Adrenal gland (tissue), 12 donors: ENCODE results near the gene CCDC185. TPM values are rescaled to one million over a fixed set of nuclear protein-coding genes. Genes with fewer than 3 reads are reported as not detected.

Source experiments
- DNase-seq, 7 donors: peaks; one replicate each; pipeline ENCODE4 v3.0.0-alpha.2; 2019 to 2020
- H3K27ac ChIP-seq, 5 donors: fragments of 200-600 bp; sonication (generic) in 4 of 5; 1 replicate in 3 of 5; 2 replicates in 2 of 5; pipeline versions ENCODE4 v1.5.1 to v1.8.0; 2016 to 2020; ENCODE audit warnings: mild to moderate bottlenecking in 1 of 5
- H3K27me3 ChIP-seq: fragments of 200-600 bp; 2 replicates; pipeline ENCODE4 v1.8.0; 2021
- H3K36me3 ChIP-seq, 2 donors: fragments of 200-600 bp; replicated peaks in 1 of 2; 1 replicate in 1 of 2; 2 replicates in 1 of 2; pipeline versions ENCODE4 v1.5.1 to v1.8.0; 2018 to 2022
- H3K4me1 ChIP-seq, 2 donors: fragments of 200-600 bp; replicated peaks in 1 of 2; 1 replicate in 1 of 2; 2 replicates in 1 of 2; pipeline versions ENCODE4 v1.5.1 to v1.8.0; 2018 to 2021
- H3K4me3 ChIP-seq, 4 donors: fragments of 200-600 bp; sonication (generic) in 3 of 4; one replicate each; pipeline ENCODE4 v1.5.1; 2016 to 2018
- H3K9me3 ChIP-seq, 3 donors: fragments of 200-600 bp; sonication (generic) in 1 of 3; replicated peaks in 1 of 3; 1 replicate in 2 of 3; 2 replicates in 1 of 3; pipeline versions ENCODE4 v1.5.1 to v1.8.0; 2016 to 2021
- CTCF ChIP-seq, 6 experiments: fragments of 450-650 bp in 4 of 6; fragments of 200-600 bp in 2 of 6; sonication (generic) in 1 of 6; IDR thresholded peaks; 1 replicate in 5 of 6; 2 replicates in 1 of 6; pipeline versions ENCODE4 v1.5.1 to v1.8.0; 2016 to 2021; ENCODE audit warnings: antibody characterized with exemption in 6 of 6, mild to moderate bottlenecking in 2 of 6, moderate library complexity in 1 of 6
- POLR2A ChIP-seq, 2 donors: fragments of 450-650 bp; IDR thresholded peaks; one replicate each; pipeline ENCODE4 v1.6.1; 2017; ENCODE audit warnings: antibody characterized with exemption in 2 of 2, mild to moderate bottlenecking in 2 of 2, moderate library complexity in 1 of 2
- WGBS, 4 donors: extraction: QIAGEN DNeasy Blood & Tissue Kit in 2 of 4; methylation state at CpG; one replicate each; pipeline versions ENCODE4 v1.1.5 to v1.1.7; 2013 to 2017; 5-methylcytosine and 5-hydroxymethylcytosine counted together
- intact Hi-C, 2 donors: fragments of 100-400 bp; cut with DNase I; formaldehyde crosslinking; loops; one replicate each; pipeline versions ENCODE4 v1.14.1 to v1.15.0; 2022 to 2023
- polyA plus RNA-seq, 3 donors: library from polyadenylated mRNA; stranded (reverse); fragments of 200-250 nt in 2 of 3; fragments of 350-450 nt in 1 of 3; fragmentation: Illumina TruSeq in 1 of 3; extraction: RNeasy Lipid Tissue Mini Kit (QIAGEN cat#74804) in 1 of 3; gene quantifications; one replicate each; pipeline ENCODE4 v1.2.3, GENCODE V29; 2013 to 2014
- total RNA-seq, 9 donors: library from RNA; depleted of rRNA in 4 of 9; stranded (reverse); fragments of >200 nt in 4 of 9; fragments of 120-200 nt in 1 of 9; fragmentation: NEBNext Ultra II Directional in 1 of 9; extraction: Animal tissue kit (Norgen Biotek cat#: 25700) in 1 of 9; gene quantifications; one replicate each; pipeline versions ENCODE4 v1.1.0 to v1.2.4, GENCODE V29; 2013 to 2023
- donor health status: healthy with polysubstance abuse.
- donor health status: Bipolar disorder and iron deficiency.
- donor health status: DM: yes; HTN: yes; CAD: no.
- donor health status: DM: no; HTN: no; CAD: no.
- donor health status: DM: no; HTN: no; CAD: no.
- donor health status: DM: yes; HTN: yes; CAD: no.

Gene CCDC185
- total and polyA plus RNA-seq, 12 donors: not detected

GRCh38 chr1:223346311-223346710 is 46.9 kb upstream of the CCDC185 start:
- intact Hi-C loops: no loop called here
- TF ChIP-seq POLR2A (IDR thresholded peaks at IDR 0.05): no peak
- no peak for TF ChIP-seq CTCF (IDR thresholded peaks at IDR 0.05)
- H3K36me3 ChIP-seq: no peaks in the 10 kb centered on the region
- DNase-seq: no peak
- H3K9me3 ChIP-seq: no peaks in the 10 kb centered on the region
- no peak overlapping the region for H3K27ac ChIP-seq
- no peak overlapping the region for H3K4me3 ChIP-seq
- no peaks in the 10 kb centered on the region for H3K27me3 ChIP-seq
- H3K4me1 ChIP-seq: peaks cover 8 to 17% of the 10 kb centered on the region in 2 donors
- 81 to 93% (median 88%) methylated on average over 4 of the region's 4 CpGs for WGBS, 4 donors

GRCh38 chr1:223347583-223347982 is 45.6 kb upstream of the CCDC185 start:
- WGBS, 4 donors: 92 to 97% (median 93%) methylated on average over 4 of the region's 4 CpGs
- H3K27me3 ChIP-seq: peaks cover 9% of the 10 kb centered on the region
- DNase-seq: no peak
- TF ChIP-seq CTCF (IDR thresholded peaks at IDR 0.05) (no peak), POLR2A (IDR thresholded peaks at IDR 0.05) (no peak)
- H3K27ac ChIP-seq: no peak overlapping the region
- no peaks in the 10 kb centered on the region for H3K36me3 ChIP-seq
- peaks cover 8 to 17% of the 10 kb centered on the region in 2 donors for H3K4me1 ChIP-seq
- H3K9me3 ChIP-seq: no peaks in the 10 kb centered on the region
- intact Hi-C loops: no loop called here
- no peak overlapping the region for H3K4me3 ChIP-seq

GRCh38 chr1:223348439-223348838 is 44.8 kb upstream of the CCDC185 start:
- no peak for TF ChIP-seq CTCF (IDR thresholded peaks at IDR 0.05)
- no peak for TF ChIP-seq POLR2A (IDR thresholded peaks at IDR 0.05)

GRCh38 chr1:223349241-223349640 is 44.0 kb upstream of the CCDC185 start:
- H3K27ac ChIP-seq: no peak overlapping the region
- no peak for TF ChIP-seq CTCF (IDR thresholded peaks at IDR 0.05)
- no peak for TF ChIP-seq POLR2A (IDR thresholded peaks at IDR 0.05)
- peak in 1 of 7 donors; percentile 70 for DNase-seq
- intact Hi-C loops: no loop called here
- peaks cover 5 to 8% of the 10 kb centered on the region in 2 donors for H3K4me1 ChIP-seq
- H3K4me3 ChIP-seq: no peak overlapping the region
- H3K36me3 ChIP-seq: no peaks in the 10 kb centered on the region
- no peaks in the 10 kb centered on the region for H3K9me3 ChIP-seq
- 86 to 95% (median 91%) methylated on average over 3 of the region's 3 CpGs for WGBS, 4 donors
- peaks cover 10% of the 10 kb centered on the region for H3K27me3 ChIP-seq

More at GRCh38 chr1:223348439-223348838, 44.8 kb upstream of the CCDC185 start:
- Histone ChIP-seq H3K27ac (no peak overlapping the region), H3K4me3 (no peak overlapping the region), H3K27me3 (peaks cover 10% of the 10 kb centered on the region), H3K9me3 (no peaks in the 10 kb centered on the region), H3K4me1 (peaks cover 8 to 16% of the 10 kb centered on the region in 2 donors), H3K36me3 (no peaks in the 10 kb centered on the region)
- intact Hi-C loops: no loop called here
- no peak for DNase-seq
- WGBS, 4 donors: 86 to 94% (median 89%) methylated on average over 2 of the region's 2 CpGs
